Jurkat, Clone E6-1 (cell line): ENCODE results near the gene TOR1B. TPM values are rescaled to one million over a fixed set of nuclear protein-coding genes. Genes with fewer than 3 reads are reported as not detected.
"Not testable (repeated sequence)": the region's sequence is repeated elsewhere in the genome, so short reads cannot be mapped to it uniquely, and the experiment has no call there.

Source experiments
- DNase-seq: peaks from one replicate; pipeline ENCODE4 v3.0.0-alpha.2; 2011; ENCODE audit warnings: low read depth, low spot score
- H3K4me3 ChIP-seq: 2 replicates; pipeline ENCODE4 v1.5.1; 2011; ENCODE audit warnings: mild to moderate bottlenecking, low read length, control low read depth, moderate library complexity
- polyA plus RNA-seq: library from polyadenylated mRNA; unstranded; fragments of >200 nt; gene quantifications from one replicate; pipeline ENCODE4 v1.2.1, GENCODE V29; 2012; ENCODE audit warnings: missing spikeins; ENCODE audit not compliant: insufficient read length, insufficient read depth

The TOR1B gene
- polyA plus RNA-seq: 22.3 TPM

- H3K4me3 ChIP-seq: peak within 1 kb of the TSS; percentile 56
- peak; percentile 88 for DNase-seq
Observed at GRCh38 chr9:129802833-129803675, at the start of gene TOR1B. Gene TOR1B, plus strand, starts transcription at chr9:129803184. Its CDS starts 29 bp downstream, at chr9:129803213.

GRCh38 chr9:129755151-129755550, 47.8 kb upstream of the TOR1B start:
- DNase-seq: no peak
- H3K4me3 ChIP-seq: no peak overlapping the region

- DNase-seq: no peak
Observed at GRCh38 chr9:129756191-129756590, 46.8 kb upstream of the TOR1B start.

GRCh38 chr9:129757045-129757444, 45.9 kb upstream of the TOR1B start:
- H3K4me3 ChIP-seq: no peak overlapping the region
- DNase-seq: no peak

More at GRCh38 chr9:129756191-129756590, 46.8 kb upstream of the TOR1B start:
- no peak overlapping the region for H3K4me3 ChIP-seq

- no peak for DNase-seq
- H3K4me3 ChIP-seq: no peak overlapping the region
Observed at GRCh38 chr9:129759319-129759718, 43.7 kb upstream of the TOR1B start.

- H3K4me3 ChIP-seq: no peak overlapping the region
- DNase-seq: no peak
Observed at GRCh38 chr9:129759804-129760502, 43.0 kb upstream of the TOR1B start.

- not testable (repeated sequence) for H3K4me3 ChIP-seq, DNase-seq
Observed at GRCh38 chr9:129760784-129761183, 42.2 kb upstream of the TOR1B start.

GRCh38 chr9:129761293-129761900, 41.6 kb upstream of the TOR1B start:
- H3K4me3 ChIP-seq: no peak overlapping the region
- no peak for DNase-seq

- DNase-seq: no peak
- no peak overlapping the region for H3K4me3 ChIP-seq
Observed at GRCh38 chr9:129761901-129762369, 41.0 kb upstream of the TOR1B start.

- not testable (repeated sequence) for DNase-seq, H3K4me3 ChIP-seq
Observed at GRCh38 chr9:129762370-129762984, 40.5 kb upstream of the TOR1B start.

GRCh38 chr9:129762985-129763926, 39.7 kb upstream of the TOR1B start:
- DNase-seq: no peak
- no peak overlapping the region for H3K4me3 ChIP-seq

- no peak overlapping the region for H3K4me3 ChIP-seq
- no peak for DNase-seq
Observed at GRCh38 chr9:129765764-129766317, 37.1 kb upstream of the TOR1B start.

- H3K4me3 ChIP-seq: no peak overlapping the region
- DNase-seq: no peak
Observed at GRCh38 chr9:129768486-129768885, 34.5 kb upstream of the TOR1B start.

- H3K4me3 ChIP-seq: no peak overlapping the region
- DNase-seq: no peak
Observed at GRCh38 chr9:129769669-129770068, 33.3 kb upstream of the TOR1B start.

GRCh38 chr9:129770741-129771140, 32.2 kb upstream of the TOR1B start:
- H3K4me3 ChIP-seq: no peak overlapping the region
- no peak for DNase-seq

- no peak for DNase-seq
- no peak overlapping the region for H3K4me3 ChIP-seq
Observed at GRCh38 chr9:129773262-129774048, 29.5 kb upstream of the TOR1B start.

- H3K4me3 ChIP-seq: no peak overlapping the region
- no peak for DNase-seq
Observed at GRCh38 chr9:129774791-129775447, 28.1 kb upstream of the TOR1B start.
